ENCODE measurements around the gene ST6GALNAC3.
"Not testable (repeated sequence)": the region's sequence is repeated elsewhere in the genome, so short reads cannot be mapped to it uniquely, and the experiment has no call there.

ST6GALNAC3 gene

DNA sequence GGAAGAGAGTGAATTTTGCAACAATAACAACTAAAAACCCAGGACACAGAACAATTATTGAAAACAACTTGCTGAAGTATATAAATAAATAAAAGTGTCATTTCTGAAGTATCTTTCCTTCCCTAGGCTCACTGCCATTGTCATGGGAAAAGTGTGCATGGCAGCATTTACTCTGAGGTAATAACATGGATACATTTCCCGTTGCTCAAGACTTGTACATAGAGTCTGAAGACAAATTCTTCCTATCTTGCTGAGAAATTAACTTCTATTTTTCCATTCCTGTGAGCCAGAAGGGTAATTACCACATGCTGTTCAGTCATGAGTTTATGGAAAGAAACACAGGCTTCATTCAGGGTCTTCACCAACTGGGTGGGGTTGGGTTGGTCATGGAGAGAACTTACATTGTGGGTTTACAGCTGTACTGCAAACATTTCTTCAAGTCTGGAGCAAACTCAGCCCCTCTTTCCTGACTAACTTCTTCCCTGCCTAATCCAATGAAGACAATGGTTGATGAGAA is 32.2 kb downstream of the ST6GALNAC3 start:
- no peak for DNase-seq (ENCODE audit: low read depth)

DNA sequence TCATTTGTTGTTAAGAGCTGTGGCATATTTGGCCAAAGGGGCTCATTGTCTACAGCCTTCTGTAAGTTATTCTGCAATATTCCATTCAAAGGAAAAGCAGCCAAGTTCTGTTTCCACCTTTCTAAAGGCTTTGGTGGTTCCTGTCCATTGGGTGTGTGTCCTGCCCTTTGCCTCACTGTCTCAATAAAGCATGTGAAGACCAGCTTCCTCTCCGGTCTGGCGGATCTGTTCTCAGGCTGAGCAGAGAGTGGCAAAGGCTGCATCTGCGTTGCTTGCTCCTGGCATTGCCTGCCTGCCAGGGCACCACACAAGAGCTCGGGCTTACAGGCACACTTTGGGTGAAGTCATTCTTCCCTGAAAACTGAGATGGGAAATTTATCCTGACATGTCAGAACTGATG is 34.9 kb downstream of the ST6GALNAC3 start:
- no peak for DNase-seq (ENCODE audit: low read depth)

DNA sequence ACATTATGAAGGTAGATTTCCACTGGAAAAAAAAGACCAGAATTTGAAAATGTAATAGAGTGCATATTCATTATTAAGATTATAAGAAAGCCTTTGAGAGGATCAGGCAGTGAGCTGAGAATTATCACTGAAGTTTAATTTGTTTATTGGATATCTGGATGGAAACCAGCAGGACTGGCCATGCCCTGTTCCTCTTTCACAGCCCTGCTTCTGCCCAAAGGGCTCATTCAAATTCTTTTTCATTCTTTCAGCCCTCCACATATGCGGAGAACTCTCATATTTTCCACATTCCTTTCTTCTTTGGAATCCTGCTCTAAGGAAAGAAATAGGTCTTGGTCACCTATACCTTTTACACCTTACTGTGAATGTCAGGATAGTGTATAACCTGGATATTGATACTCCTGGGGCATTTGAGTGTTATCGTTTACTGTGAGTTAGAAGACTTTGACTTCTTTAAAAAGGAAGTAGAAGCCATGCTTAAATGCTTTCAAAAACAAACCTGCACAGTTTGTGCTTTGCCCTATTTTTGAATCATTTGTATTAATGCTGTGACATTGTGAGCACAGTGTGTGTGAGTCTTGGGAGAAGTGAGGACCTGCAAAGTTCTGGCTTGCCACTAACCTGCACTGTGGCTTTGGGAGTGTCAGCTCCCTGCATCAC is 35.5 kb downstream of the ST6GALNAC3 start:
- DNase-seq (ENCODE audit: low read depth) = no peak

DNA sequence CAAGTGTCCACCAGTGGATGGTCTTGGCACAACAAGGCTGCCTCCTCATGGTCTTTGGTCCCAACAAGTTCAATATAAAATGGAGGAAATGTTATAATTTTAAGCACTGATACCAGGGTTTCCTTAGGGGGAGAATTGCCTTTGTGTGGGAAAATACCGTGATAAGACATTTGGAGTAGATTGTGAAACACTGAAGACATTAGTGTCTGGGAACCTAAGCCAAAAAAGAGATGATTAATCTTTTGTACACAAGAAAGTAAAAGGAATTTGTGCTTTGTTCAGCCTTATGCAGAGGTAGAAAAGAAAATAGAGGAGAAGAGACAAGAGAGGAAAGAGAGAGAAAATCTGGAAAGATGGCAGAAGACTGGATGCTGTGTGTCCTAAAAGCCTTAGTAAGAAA is 36.1 kb downstream of the ST6GALNAC3 start:
- DNase-seq (ENCODE audit: low read depth) = no peak

DNA sequence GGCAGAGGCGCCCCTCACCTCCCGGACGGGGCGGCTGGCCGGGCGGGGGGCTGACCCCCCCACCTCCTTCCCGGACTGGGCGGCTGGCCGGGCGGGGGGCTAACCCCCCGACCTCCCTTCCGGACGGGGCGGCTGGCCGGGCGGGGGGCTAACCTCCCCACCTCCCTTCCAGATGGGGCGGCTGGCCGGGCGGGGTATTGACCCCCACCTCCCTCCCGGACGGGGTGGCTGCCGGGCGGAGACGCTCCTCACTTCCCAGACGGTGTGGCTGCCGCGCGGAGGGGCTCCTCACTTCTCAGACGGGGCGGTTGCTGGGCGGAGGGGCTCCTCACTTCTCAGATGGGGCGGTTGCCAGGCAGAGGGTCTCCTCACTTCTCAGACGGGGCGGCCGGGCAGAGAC is 37.8 kb downstream of the ST6GALNAC3 start:
- not testable (repeated sequence) for DNase-seq (ENCODE audit: low read depth)

DNA sequence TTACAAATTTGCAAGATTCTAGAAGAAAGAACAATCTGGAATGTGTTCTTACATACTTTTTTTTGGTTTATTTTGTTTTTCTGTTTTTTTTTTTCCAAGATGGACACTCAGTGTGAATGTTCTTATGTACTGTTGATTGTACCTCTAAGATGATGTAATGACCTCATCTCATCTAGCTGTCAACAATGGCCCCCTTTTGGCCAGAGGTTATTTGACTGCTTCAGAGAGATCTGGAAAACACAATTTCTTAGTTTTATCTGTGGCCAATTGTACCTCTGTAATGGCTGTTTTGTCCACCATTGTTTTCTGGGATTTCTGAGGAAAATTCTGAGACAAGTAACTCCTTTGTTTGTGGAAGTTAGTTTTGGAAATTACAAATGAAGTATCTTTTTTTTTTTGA is 38.9 kb downstream of the ST6GALNAC3 start:
- DNase-seq (ENCODE audit: low read depth) = no peak

DNA sequence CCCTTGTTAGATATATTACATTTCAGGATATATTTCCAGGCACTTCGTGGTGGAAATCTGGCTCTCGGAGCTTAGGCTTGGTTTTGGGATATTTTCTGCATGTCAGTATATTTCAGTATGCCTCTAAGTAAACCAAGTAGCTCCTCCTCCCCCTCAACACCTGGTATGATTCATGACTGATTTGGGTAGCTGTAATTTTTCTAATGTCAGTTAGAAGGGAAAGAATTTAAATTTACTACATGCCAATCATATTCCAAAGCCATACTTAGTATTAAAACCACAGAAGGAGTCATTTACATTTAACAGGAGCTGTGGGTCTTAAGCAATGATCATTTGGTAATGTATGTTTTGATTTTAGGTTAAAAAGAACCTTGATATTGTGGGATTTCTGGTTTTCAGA is 40.6 kb downstream of the ST6GALNAC3 start:
- no peak for DNase-seq (ENCODE audit: low read depth)

DNA sequence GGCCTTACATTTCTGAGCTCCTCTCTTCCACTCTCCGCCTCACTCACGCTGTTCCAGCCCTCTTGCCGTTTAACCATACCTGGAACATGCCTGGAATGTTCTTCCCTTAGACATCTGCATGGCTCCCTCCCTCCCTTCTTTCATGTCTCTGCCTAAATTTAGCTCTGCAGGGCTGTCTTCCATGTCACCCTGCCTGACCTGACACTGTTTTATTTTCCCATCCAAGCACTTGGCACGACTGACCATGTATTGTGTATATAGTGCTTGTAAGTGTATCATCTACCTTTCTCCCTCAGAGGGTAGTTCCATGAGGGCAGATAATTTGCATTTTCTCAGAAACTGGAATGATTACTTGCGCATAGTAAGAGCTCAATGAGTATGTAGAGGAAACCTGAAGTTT is 47.3 kb downstream of the ST6GALNAC3 start:
- no peak for DNase-seq (ENCODE audit: low read depth)

DNA sequence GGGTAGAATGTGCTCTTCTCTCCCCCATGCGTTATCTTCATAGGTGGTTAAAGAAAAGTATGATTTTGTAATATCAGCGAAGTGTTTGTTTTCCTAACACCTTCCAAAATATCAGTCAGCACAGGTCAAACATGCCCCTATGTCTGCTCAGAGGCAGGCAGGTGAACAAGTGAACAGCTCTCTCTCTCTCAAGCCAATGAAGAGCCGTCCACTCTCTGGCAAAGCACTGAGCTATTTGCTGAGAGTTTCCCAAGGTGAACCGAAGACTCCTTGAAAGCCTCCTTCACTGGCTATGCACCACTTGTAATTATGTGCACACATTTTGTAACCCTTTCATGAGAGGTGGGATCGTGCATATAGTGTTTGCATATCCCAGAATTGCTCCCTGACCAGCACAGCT is 47.7 kb downstream of the ST6GALNAC3 start:
- no peak for DNase-seq (ENCODE audit: low read depth)

DNA sequence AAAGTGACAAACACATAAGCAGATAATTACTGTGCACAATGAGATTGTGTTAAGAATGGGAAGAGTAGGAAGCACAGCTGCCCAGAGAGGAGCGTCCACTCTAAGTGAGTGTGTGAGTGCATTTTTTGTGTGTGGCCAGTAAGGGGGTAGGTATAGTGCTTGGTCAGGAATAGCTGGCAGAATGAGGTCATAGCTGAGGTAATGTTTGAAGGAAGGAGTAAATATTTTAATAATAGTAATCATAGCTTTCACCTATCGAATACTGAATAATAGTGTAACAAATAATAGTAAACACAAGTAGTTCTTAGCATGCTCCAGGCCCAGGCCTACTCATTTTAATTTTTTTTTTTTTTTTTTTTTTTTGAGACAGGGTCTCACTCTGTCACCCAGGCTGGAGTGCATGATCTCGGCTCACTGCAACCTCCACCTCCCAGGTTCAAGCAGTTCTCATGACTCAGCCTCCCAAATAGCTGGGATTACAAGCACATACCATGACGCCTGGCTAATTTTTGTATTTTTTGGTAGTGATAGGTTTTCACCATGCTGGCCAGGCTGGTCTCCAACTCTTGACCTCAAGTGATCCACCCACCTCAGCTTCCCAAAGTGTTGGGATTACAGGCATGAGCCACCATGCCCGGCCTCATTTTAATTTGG is 49.0 kb downstream of the ST6GALNAC3 start:
- not testable (repeated sequence) for DNase-seq (ENCODE audit: low read depth)

DNA sequence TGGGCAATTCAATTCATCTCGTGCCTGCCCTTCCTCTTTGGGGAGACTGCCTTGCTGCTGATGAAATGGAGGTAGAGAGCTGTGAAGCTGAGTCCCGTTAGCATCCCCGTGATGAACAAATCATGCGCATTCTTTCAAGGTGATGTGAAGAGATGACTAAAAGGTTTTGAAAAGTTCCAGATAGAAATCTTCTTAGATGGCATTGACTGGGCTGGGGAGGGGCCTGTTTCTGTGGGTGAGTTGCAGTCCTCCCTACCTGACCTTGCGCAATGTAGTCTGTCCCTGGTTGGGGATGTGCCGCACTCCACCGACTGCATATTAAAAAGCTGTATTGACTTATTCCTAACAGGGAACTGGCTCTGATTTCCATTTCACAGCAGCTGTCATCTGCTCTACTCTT is 49.6 kb downstream of the ST6GALNAC3 start:
- no peak for DNase-seq (ENCODE audit: low read depth)

DNA sequence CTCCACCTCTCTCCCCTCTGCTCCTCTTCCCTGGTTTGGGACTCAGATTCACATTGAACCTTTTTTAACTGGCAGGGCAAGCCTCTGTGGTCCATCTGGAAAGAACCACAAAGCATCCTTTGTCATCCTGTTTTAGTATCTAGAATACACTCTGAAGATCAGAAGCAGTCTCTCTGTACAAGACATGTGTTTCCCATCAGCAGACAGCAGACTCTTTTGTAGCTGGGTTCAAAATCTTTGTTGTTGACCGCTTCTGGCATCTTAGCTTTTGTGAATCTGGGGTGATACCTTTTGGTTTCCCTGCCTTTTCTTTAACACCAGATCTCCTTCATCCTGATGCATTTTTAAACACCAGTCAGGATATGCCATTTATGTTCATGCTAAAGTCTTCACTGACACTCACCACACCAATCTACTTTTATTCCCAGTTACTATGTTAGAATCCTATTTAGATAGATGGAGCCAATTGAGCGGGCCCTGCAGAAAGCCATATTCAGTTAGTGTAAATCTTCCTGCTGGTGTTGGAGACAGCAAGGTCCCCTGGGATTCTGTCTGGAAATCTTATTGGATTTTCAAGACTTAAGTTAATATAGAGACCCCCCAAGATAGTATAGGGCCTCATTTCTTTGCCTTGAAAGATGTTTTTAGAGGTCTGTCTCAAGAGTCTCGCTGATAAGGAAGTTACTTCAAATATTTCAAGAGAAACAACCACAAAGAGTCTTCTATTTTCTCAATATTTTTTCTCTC is 51.1 kb downstream of the ST6GALNAC3 start:
- no peak for DNase-seq (ENCODE audit: low read depth)

DNA sequence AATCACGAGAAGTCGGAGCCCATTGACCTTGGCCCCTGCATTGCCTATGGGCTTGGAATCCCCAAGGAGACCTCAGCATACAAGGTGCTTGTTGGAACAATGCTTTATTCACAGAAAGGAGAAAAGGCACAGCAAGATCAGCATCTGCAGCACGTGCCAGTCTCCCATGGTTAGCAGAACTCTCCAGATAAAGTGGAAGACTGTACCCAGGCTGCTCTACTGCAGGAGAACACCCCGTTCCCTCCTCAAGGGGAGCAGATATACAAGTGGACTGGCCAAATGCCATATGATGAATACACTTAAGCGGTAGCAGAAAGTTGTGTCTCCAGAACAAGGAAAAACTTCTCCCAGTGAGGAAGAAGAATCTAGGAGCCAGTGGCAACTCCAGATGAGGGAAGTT is 53.5 kb downstream of the ST6GALNAC3 start:
- DNase-seq (ENCODE audit: low read depth) = no peak

DNA sequence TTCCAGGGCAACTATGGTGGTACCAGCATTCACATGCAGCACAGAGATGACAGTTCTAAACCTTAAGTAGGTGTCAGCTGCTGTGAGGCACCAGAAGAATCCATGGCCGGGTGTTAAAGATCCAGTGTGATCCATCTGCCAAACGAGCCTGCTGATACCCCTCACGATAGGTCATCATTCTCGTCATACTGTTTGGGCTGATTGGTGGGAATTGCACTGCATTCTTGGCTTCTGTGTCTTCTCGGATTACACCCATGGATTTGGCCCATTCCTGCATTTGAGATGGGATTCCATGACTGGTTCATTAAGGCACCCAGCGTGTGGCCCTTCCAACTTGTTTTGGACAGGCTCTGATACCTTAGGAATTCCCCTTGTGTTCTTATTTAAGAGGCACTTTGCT is 55.2 kb downstream of the ST6GALNAC3 start:
- no peak for DNase-seq (ENCODE audit: low read depth)

DNA sequence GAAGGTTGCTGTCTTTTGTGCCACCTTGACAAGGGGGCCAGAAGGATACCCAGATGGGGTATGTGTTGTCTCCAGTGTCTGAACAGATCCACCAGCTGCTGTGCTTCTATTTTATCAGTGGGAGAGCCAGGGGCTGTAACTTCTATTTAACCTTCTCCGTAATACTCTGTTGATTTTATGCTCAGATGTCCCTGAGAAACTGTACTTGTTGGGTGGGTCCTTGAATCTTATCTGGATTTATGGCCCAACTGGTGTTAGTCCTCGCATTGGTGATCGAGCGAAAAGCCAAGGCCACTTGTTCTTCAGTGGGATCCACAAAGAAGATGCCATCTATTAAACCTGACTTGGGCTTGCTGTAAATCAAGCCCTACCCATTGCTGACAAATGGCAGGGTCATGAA is 56.4 kb downstream of the ST6GALNAC3 start:
- DNase-seq (ENCODE audit: low read depth) = no peak

DNA sequence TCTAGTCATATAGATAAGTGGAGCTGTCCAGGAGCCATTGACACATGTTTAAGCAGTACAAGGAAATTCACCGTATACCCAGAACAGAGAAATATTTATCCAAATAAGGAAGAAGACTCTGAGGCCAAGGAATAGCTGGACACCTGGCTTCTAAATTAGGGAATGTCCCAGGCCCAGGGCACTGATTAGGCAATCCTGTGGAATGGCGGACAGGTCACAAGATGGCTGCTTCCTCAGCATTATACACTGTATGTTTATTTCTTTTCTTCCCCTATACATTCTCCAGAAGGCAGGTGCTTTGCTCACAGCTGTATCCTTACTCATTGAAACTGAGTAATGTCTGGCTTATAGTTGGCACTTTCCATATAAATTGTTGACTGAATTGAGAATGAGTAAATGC is 59.4 kb downstream of the ST6GALNAC3 start:
- DNase-seq (ENCODE audit: low read depth) = no peak

DNA sequence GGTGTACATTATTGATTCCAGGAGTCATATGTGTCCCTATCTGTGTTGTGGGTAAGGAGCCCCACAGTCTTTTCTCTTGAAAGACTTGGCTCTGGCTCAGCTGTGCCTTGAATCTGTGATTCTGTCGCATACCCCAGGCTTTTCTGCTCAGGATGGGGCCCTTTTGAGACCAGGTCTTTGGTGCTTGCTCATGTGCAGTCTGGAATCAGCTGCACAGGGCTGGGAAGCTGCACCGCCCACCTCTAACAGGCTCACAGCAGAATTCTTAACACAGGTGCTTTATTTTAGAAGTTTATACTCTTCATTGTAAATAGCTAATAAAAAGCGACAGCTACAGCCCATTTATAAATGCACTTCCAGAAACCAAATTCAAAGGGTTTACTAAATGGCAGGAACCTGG is 61.3 kb downstream of the ST6GALNAC3 start:
- no peak for DNase-seq (ENCODE audit: low read depth)

DNA sequence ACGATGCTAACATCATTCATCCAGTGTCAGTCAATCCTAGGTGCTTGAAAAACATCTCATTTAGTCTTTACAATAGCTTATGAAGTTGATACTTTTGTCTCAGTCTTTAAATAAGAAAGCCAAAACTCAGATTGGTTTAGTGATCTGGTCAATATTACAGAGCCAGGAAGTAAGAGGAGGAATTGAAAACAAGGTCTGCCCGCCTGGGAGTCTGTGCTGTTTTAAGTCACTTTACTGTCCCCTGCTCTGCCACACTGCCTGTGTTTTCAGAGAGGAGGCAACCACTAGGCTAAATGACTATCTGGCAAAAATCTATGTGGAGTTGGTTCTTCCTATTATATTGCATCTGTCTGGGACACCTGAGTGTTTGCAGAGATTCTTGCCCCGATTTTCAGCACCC is 62.3 kb downstream of the ST6GALNAC3 start:
- DNase-seq (ENCODE audit: low read depth) = no peak

DNA sequence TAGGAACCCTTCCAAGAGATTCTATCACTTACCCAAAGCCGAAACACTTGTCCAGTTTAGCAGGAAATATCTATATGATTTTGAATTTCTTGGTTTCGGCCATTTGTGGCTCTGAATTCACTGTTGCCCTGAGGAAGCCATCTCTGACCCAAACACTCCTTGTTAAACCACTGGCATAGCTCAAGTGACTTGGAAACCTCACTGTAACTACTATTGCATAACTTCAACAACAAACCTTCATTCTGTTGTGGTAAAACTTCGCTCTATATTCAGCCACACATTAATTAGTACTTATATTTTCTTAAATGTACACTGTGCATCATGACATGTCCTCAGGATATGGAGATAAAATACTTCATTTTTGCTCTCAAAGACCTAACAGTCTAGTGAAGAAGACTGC is 63.2 kb downstream of the ST6GALNAC3 start:
- no peak for DNase-seq (ENCODE audit: low read depth)

DNA sequence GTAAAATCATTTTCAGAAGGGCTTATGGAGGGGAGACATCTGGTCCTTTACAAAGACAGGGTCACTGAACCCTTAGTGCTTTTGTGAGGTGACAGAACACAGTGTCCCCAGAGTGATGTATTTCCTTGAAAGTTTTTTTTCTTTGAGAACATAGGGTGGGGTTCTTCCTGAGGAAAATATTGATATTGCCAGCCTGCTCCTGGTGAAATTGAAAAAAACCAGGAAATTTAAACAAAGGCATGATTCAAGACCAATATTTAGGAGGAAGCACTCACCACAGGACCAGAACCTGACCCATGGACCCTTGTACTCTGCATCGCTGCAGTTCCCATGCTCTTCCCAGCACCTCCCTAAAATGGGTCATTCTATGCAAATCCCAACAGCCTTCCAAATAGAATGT is 63.7 kb downstream of the ST6GALNAC3 start:
- DNase-seq (ENCODE audit: low read depth) = no peak

DNA sequence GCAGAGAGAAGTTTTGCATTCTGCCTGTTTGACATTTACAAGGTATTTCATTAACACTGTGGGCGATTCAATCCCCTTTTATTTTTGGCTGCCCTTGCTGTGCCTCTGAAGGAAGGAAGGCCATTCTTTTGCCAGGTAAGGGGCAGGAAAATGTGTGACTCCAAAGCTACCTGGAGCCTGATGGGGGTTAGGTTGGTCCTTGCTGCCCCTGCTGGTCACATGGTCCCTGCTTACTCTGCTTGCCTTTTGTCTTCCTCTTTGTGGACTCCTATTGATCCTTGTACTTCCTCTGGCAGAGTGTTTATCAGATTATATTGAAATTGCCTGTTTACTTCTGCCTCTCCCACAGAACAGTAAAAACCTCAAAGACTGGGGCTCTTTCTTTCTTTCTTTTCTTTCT is 65.7 kb downstream of the ST6GALNAC3 start:
- DNase-seq (ENCODE audit: low read depth) = no peak

DNA sequence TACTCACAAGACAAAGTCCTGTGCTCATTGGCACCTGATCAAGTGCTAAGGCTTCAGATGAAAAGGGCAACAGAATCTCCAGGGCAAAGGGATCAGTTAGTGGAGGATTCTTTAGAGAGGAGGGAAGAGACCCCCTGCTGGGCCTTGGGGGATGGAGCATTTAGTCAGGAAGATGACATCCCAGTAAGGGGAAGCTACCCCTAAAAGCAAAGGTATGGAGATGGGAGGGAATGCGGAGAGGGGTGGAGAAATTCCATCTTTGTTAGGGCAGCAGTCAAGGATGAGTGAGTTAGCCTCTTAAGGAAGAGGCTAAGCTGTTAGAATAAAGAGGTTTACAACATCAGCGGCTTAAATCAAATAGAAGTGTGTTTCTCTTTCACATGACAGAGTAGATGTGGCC is 67.4 kb downstream of the ST6GALNAC3 start:
- DNase-seq (ENCODE audit: low read depth) = no peak

All from activated T-cell treated with anti-CD3 and anti-CD28 coated beads for 48 hours (primary cell).